ENCODE data around the gene CGRRF1.

- TF ChIP-seq CTCF (IDR thresholded peaks at IDR 0.05): no peak
- no peak for TF ChIP-seq POLR2AphosphoS5 (IDR thresholded peaks at IDR 0.05; ENCODE audit: low read depth, low read length)
- TF ChIP-seq REST (IDR thresholded peaks at IDR 0.05; ENCODE audit: insufficient read depth in 1 of 2, low read depth in 2 of 2, low read length in 1 of 2): no peak
- TF ChIP-seq TCF7L2 (IDR thresholded peaks at IDR 0.05; ENCODE audit: low read depth, low read length): no peak
- TF ChIP-seq SIN3A (IDR thresholded peaks at IDR 0.05; ENCODE audit: borderline replicate concordance, insufficient read depth, low read depth, low read length): no peak
Measured at GRCh38 chr14:54467280-54467679, 42.4 kb upstream of the CGRRF1 start.

Data from Panc1 (cell line).